Panc1 (cell line): ENCODE measurements around the gene NAPSA. TPM values are rescaled to one million over a fixed set of nuclear protein-coding genes. Genes with fewer than 3 reads are reported as not detected.

Experiments used
- ATAC-seq: fragments of 200-7000 bp; cut with Tn5 transposase; 2 replicates; pipeline ENCODE4 v1.9.1; 2020; ENCODE audit warnings: mild to moderate bottlenecking, moderate library complexity
- BruUV-seq: library from RNA; stranded (reverse); fragments of 400-500 nt; replicated peaks from 2 replicates; lab custom pipeline; 2021; lab: Mats Ljungman, UMichigan
- CTCF ChIA-PET: fragments of 300-600 bp; sonication (Branson Sonifier 250); formaldehyde crosslinking; loops from one replicate; lab custom pipeline; 2022; ENCODE audit warnings: antibody characterized with exemption; lab: Charles Lee
- POLR2A ChIA-PET: fragments of 300-600 bp; sonication (Branson Sonifier 250); formaldehyde crosslinking; loops from one replicate; lab custom pipeline; 2022; ENCODE audit warnings: antibody characterized with exemption; lab: Charles Lee
- DNase-seq: peaks from one replicate; pipeline ENCODE4 v3.0.0-alpha.2; 2010; ENCODE audit warnings: low read depth, low spot score
- H3K27ac ChIP-seq: 2 replicates; pipeline ENCODE4 v1.5.1; 2011; ENCODE audit warnings: mild to moderate bottlenecking, low read length, inconsistent platforms
- H3K27me3 ChIP-seq: fragments of 200-500 bp; sonication (Bioruptor generic); 2 replicates; pipeline ENCODE4 v1.6.0; 2014; ENCODE audit warnings: low read length, inconsistent platforms; ENCODE audit not compliant: control insufficient read depth, insufficient read depth
- H3K36me3 ChIP-seq: fragments of 200-500 bp; sonication (Bioruptor generic); 2 replicates; pipeline ENCODE4 v1.5.1; 2014; ENCODE audit warnings: inconsistent platforms, mild to moderate bottlenecking, low read length, moderate library complexity; ENCODE audit not compliant: control insufficient read depth, insufficient read depth
- H3K4me1 ChIP-seq: 2 replicates; pipeline ENCODE4 v1.5.1; 2011; ENCODE audit warnings: inconsistent platforms, mild to moderate bottlenecking, low read length, moderate library complexity; ENCODE audit not compliant: control insufficient read depth, insufficient read depth
- H3K4me3 ChIP-seq, 2 experiments: 2 replicates each; pipeline ENCODE4 v1.5.1; 2011 to 2012; ENCODE audit warnings: low read depth in 2 of 2, low read length in 2 of 2, mild to moderate bottlenecking in 2 of 2, inconsistent platforms in 1 of 2, moderate library complexity in 1 of 2
- H3K9me3 ChIP-seq: fragments of 200-500 bp; sonication (Bioruptor generic); 2 replicates; pipeline ENCODE4 v1.5.1; 2014; ENCODE audit warnings: low read depth, mild to moderate bottlenecking, inconsistent platforms, low read length, moderate library complexity; ENCODE audit not compliant: control insufficient read depth, insufficient read depth
- POLR2AphosphoS5 ChIP-seq: IDR thresholded peaks from 2 replicates; pipeline ENCODE4 v1.6.1; 2012; ENCODE audit warnings: mild to moderate bottlenecking, low read depth, low read length, moderate library complexity
- SIN3A ChIP-seq: IDR thresholded peaks from 2 replicates; pipeline ENCODE4 v1.6.1; 2012; ENCODE audit warnings: low read depth, mild to moderate bottlenecking, low read length, moderate library complexity, borderline replicate concordance; ENCODE audit not compliant: insufficient read depth
- TCF7L2 ChIP-seq: IDR thresholded peaks from 2 replicates; pipeline ENCODE4 v1.6.1; 2011; ENCODE audit warnings: mild to moderate bottlenecking, low read depth, low read length, inconsistent platforms
- in situ Hi-C: cut with HindIII; loops from 2 replicates; pipeline ENCODE4 v1.10.0; 2016; ENCODE audit warnings: low sequenced_read_pairs, low pct_unique_long_range_greater_than_20kb
- intact Hi-C: fragments of 100-400 bp; cut with micrococcal nuclease; formaldehyde crosslinking; loops from one replicate; pipeline ENCODE4 v1.10.0; 2022; ENCODE audit not compliant: unreplicated experiment
- total RNA-seq: library from RNA; stranded (reverse); gene quantifications from one replicate; pipeline ENCODE4 v1.2.1, GENCODE V29; 2021; ENCODE audit not compliant: unreplicated experiment
- TF ChIP-seq, protein P1 (sequence below): fragments of 450-650 bp; IDR thresholded peaks from 2 replicates; pipeline ENCODE4 v1.5.1; 2017; ENCODE audit warnings: mild to moderate bottlenecking
- TF ChIP-seq, protein P2 (sequence below), 2 experiments: IDR thresholded peaks; 2 replicates each; pipeline ENCODE4 v1.6.1; 2011 to 2012; ENCODE audit warnings: low read depth in 2 of 2, control low read depth in 1 of 2, low read length in 1 of 2, mild to moderate bottlenecking in 1 of 2, moderate library complexity in 1 of 2; ENCODE audit not compliant: insufficient read depth in 1 of 2

NAPSA gene
- total RNA-seq, 1 experiment from 2014 or later: 2.5 TPM

DNA sequence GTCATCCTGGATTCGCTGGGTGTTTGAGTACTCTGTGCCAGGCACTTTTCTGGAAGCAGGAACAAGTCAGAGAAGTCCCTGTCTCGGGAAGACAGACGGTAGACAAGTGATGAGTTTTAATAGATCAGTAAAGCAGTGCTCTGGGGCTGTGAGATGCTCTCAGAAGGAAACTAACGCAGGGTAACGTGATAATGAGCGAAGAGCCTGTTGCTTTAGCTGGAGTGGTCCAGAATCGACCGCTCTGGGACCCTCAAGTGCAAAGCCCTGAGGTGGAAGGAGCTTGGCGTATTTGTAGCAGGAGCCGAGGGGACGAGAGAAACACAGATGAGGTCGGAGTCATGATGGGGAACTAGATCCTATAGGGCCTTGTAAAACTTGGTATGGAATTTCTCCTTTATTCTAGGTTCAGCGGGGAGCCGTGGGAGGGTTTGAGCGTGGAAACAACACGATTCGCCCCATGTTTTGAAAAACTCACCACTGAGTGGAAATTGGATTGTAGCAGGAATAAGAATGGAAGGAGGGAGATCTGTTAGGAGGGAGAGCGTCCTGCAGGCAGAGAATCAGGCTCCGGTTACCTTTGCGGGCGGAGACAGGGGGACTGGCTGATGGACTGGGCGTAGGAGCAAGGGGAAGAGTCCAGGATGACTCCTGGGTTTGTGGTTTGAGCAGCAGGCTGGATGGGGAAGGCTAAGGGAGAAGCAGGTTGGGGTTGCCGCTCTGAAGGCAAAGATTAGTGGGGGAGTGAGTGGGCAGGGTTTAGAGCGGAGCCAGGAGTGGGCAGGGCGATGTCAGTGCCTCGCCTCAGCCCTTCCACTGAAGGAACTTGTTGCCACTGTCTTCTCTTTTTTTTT lies 19.5 kb upstream of the NAPSA start:
- intact Hi-C loops (no loop called here), in situ Hi-C loops (no loop called here)
- H3K27ac ChIP-seq: peak overlapping the region; percentile 87
- ATAC-seq: no peak
- POLR2A ChIA-PET: no interaction called here
- no peak for TF ChIP-seq POLR2AphosphoS5
- TF ChIP-seq, protein P1, sequence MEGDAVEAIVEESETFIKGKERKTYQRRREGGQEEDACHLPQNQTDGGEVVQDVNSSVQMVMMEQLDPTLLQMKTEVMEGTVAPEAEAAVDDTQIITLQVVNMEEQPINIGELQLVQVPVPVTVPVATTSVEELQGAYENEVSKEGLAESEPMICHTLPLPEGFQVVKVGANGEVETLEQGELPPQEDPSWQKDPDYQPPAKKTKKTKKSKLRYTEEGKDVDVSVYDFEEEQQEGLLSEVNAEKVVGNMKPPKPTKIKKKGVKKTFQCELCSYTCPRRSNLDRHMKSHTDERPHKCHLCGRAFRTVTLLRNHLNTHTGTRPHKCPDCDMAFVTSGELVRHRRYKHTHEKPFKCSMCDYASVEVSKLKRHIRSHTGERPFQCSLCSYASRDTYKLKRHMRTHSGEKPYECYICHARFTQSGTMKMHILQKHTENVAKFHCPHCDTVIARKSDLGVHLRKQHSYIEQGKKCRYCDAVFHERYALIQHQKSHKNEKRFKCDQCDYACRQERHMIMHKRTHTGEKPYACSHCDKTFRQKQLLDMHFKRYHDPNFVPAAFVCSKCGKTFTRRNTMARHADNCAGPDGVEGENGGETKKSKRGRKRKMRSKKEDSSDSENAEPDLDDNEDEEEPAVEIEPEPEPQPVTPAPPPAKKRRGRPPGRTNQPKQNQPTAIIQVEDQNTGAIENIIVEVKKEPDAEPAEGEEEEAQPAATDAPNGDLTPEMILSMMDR: no peak
- no peak for TF ChIP-seq TCF7L2
- DNase-seq: no peak
- H3K36me3 ChIP-seq: no peaks in the 10 kb centered on the region
- peaks cover 4% of the 10 kb centered on the region for H3K4me1 ChIP-seq
- H3K27me3 ChIP-seq: no peaks in the 10 kb centered on the region
- TSS peak; percentile 81 for BruUV-seq
- H3K4me3 ChIP-seq: peak overlapping the region; percentile 72 to 91
- H3K9me3 ChIP-seq: no peaks in the 10 kb centered on the region
- CTCF ChIA-PET: interaction anchor here (0.6 kb wide), 2 partner anchors 28 to 453 kb away, joined by 4 read pairs; no protein-coding TSS in a partner anchor

DNA sequence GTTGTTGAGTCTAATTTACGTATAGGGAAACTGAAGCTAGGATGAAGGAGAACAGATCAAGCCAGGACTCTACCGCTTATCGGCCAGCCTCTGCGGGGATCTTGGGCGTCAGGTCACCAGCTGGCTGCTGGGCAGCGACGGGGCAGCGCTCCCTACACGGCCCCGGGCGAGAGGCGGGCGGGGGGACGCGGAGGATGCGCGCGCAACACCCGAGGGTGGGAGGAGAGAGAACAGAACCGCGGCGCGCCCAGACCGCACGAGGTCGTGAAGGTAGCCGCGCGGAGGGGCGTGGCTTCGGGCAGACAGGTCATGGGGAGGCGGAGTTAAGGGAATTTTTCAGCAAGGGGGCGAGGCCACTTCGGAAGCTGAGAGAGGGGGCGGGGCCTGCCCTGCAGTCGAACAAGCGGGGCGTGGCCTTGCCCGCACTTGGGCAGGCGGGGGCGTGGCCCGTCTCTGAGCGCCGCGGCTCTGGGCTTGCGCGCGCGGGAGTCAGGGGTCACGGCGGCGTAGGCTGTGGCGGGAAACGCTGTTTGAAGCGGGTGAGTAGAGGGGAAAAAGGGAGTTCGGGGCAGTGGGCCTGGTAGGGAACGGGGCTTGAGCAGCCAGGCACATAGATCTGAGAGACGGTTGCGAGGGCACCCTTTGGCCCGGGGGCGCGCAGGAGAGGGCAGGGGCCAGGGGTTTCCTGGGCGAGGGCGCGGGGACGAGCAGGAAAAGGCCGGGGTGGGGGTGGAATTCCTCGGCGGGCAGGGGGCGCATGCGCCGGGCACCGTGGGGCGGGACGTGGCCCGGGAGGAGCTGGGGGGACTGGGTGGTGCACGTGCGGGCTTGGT lies 18.6 kb upstream of the NAPSA start, which contains the start of gene POLD1:
POLD1 (plus strand) TSS at position 496 of the 833 bp plus-strand sequence. CDS start 14,505 bp downstream, outside the sequence.
- peak within 1 kb of the TSS; percentile 72 to 91 for H3K4me3 ChIP-seq
- CTCF ChIA-PET: interaction anchor here (0.6 kb wide), 2 partner anchors 27 to 454 kb away, joined by 4 read pairs; no protein-coding TSS in a partner anchor
- in situ Hi-C loops (no loop called here), intact Hi-C loops (no loop called here)
- peak; percentile 78 for DNase-seq
- H3K27ac ChIP-seq: peak within 1 kb of the TSS; percentile 87
- H3K4me1 ChIP-seq: peaks cover 4% of the 10 kb centered on the region
- ATAC-seq: peak; percentile 93
- no peaks in the 10 kb centered on the region for H3K36me3 ChIP-seq
- POLR2A ChIA-PET: no interaction called here
- TF ChIP-seq TCF7L2 (0 out of 2 replicates have a peak, but pooled peaks have one; percentile 27), POLR2AphosphoS5 (peak; percentile 88), SIN3A (peak; percentile 80)
- TF ChIP-seq, protein P1: no peak
- TF ChIP-seq, protein P2, sequence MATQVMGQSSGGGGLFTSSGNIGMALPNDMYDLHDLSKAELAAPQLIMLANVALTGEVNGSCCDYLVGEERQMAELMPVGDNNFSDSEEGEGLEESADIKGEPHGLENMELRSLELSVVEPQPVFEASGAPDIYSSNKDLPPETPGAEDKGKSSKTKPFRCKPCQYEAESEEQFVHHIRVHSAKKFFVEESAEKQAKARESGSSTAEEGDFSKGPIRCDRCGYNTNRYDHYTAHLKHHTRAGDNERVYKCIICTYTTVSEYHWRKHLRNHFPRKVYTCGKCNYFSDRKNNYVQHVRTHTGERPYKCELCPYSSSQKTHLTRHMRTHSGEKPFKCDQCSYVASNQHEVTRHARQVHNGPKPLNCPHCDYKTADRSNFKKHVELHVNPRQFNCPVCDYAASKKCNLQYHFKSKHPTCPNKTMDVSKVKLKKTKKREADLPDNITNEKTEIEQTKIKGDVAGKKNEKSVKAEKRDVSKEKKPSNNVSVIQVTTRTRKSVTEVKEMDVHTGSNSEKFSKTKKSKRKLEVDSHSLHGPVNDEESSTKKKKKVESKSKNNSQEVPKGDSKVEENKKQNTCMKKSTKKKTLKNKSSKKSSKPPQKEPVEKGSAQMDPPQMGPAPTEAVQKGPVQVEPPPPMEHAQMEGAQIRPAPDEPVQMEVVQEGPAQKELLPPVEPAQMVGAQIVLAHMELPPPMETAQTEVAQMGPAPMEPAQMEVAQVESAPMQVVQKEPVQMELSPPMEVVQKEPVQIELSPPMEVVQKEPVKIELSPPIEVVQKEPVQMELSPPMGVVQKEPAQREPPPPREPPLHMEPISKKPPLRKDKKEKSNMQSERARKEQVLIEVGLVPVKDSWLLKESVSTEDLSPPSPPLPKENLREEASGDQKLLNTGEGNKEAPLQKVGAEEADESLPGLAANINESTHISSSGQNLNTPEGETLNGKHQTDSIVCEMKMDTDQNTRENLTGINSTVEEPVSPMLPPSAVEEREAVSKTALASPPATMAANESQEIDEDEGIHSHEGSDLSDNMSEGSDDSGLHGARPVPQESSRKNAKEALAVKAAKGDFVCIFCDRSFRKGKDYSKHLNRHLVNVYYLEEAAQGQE (IDR thresholded peaks at IDR 0.05; ENCODE audit: insufficient read depth in 1 of 2, low read depth in 2 of 2, low read length in 1 of 2): 0 out of 4 replicates have a peak, but pooled peaks of 1 of the 2 experiments have one; percentile 32
- BruUV-seq: no TSS peak
- H3K27me3 ChIP-seq: no peaks in the 10 kb centered on the region
- H3K9me3 ChIP-seq: no peaks in the 10 kb centered on the region
